Suprapubic skin (tissue), 3 donors: ENCODE data around the gene AKAP12.

ENCODE experiments used
- EP300 ChIP-seq: sonication (generic); formaldehyde crosslinking; IDR thresholded peaks from one replicate; pipeline ENCODE4 v1.6.1; 2017; ENCODE audit warnings: antibody characterized with exemption
- POLR2A ChIP-seq, 2 donors: fragments of 450-650 bp; IDR thresholded peaks; one replicate each; pipeline ENCODE4 v1.6.1; 2017; ENCODE audit warnings: antibody characterized with exemption in 2 of 2, mild to moderate bottlenecking in 2 of 2, moderate library complexity in 2 of 2
- TF ChIP-seq, protein P1 (sequence below), 2 donors: fragments of 200-600 bp in 1 of 2; fragments of 450-650 bp in 1 of 2; sonication (generic) in 1 of 2; IDR thresholded peaks; one replicate each; pipeline ENCODE4 v1.5.1; 2016 to 2019; ENCODE audit warnings: antibody characterized with exemption in 2 of 2, mild to moderate bottlenecking in 1 of 2, moderate library complexity in 1 of 2

DNA sequence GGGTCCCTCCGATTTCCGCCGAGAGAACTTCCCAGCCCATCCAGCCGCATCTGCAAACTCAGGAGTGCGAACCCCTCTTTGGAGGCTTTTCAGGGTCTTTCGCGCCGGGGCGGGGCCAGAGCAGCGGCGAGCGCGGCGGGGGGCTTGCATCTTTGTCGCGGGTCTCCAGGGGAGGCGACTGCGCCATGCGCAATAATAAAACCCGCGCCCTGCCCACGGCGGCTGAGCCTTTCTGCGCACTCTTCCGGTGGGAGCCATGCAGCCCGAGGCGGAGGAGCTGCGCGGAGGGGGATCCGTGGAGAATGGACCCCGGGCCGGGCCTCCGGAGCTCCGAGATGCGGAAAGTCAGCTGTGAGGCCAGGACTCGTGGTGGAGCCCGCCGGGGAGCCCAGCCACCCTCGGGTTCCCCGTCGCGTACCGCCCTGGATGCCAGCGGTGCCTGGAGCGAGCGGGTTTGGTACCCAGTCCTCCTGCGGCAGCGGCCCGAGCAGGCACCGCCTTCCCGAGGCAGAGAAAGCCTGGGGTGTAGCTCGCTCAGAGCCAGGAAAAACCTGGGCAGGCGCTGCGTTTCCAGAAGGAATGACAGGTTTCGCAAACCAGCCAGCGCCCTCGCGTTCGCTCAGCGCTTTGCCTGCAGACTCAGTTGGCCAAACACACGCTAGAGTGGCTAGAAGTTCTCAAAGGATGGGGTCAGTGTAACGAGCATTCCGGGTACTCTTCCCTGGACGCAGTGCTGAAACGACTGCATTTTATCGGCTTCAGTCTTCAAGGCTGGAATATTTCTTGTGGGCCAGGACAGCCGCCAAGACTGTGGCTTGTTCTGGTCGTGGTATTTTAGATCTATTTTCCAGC lies 1.2 kb downstream of the AKAP12 start:
- TF ChIP-seq, protein P1, sequence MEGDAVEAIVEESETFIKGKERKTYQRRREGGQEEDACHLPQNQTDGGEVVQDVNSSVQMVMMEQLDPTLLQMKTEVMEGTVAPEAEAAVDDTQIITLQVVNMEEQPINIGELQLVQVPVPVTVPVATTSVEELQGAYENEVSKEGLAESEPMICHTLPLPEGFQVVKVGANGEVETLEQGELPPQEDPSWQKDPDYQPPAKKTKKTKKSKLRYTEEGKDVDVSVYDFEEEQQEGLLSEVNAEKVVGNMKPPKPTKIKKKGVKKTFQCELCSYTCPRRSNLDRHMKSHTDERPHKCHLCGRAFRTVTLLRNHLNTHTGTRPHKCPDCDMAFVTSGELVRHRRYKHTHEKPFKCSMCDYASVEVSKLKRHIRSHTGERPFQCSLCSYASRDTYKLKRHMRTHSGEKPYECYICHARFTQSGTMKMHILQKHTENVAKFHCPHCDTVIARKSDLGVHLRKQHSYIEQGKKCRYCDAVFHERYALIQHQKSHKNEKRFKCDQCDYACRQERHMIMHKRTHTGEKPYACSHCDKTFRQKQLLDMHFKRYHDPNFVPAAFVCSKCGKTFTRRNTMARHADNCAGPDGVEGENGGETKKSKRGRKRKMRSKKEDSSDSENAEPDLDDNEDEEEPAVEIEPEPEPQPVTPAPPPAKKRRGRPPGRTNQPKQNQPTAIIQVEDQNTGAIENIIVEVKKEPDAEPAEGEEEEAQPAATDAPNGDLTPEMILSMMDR (IDR thresholded peaks at IDR 0.05) = no peak
- TF ChIP-seq EP300 (no peak), POLR2A (IDR thresholded peaks at IDR 0.05) (no peak)
